OCI-LY7 (cell line): ENCODE data around the gene TGFBR3. TPM values are rescaled to one million over a fixed set of nuclear protein-coding genes. Genes with fewer than 3 reads are reported as not detected.

Source experiments
- BruUV-seq: library from RNA; stranded (reverse); fragments of 400-500 nt; replicated peaks from 2 replicates; lab custom pipeline; 2021; lab: Mats Ljungman, UMichigan
- CTCF ChIA-PET: fragments of 300-600 bp; sonication (Branson Sonifier 250); formaldehyde crosslinking; loops from one replicate; lab custom pipeline; 2022; ENCODE audit warnings: antibody characterized with exemption; ENCODE audit not compliant: unreplicated experiment; lab: Charles Lee
- POLR2A ChIA-PET: fragments of 300-600 bp; sonication (Branson Sonifier 250); formaldehyde crosslinking; loops from one replicate; lab custom pipeline; 2022; ENCODE audit warnings: antibody characterized with exemption; lab: Charles Lee
- DNase-seq: peaks from one replicate; pipeline ENCODE4 v3.0.0-alpha.2; 2015; ENCODE audit warnings: low spot score
- H2AFZ ChIP-seq: fragments of 200-600 bp; sonication (generic), shearing (Covaris generic); 2 replicates; pipeline ENCODE4 v1.6.1; 2014; ENCODE audit warnings: mild to moderate bottlenecking, antibody characterized with exemption, low read length, moderate library complexity
- H3K27ac ChIP-seq: fragments of 200-600 bp; sonication (generic); 2 replicates; pipeline ENCODE4 v1.5.1; 2014; ENCODE audit warnings: mixed run types, low read depth, mild to moderate bottlenecking, moderate library complexity, low read length, inconsistent platforms; ENCODE audit not compliant: poor library complexity, severe bottlenecking
- H3K36me3 ChIP-seq: fragments of 200-600 bp; sonication (generic); 2 replicates; pipeline ENCODE4 v1.6.1; 2014; ENCODE audit warnings: mild to moderate bottlenecking, antibody characterized with exemption, low read length, moderate library complexity, mixed read lengths; ENCODE audit not compliant: insufficient read depth
- H3K4me1 ChIP-seq: fragments of 200-600 bp; sonication (generic); 2 replicates; pipeline ENCODE4 v1.5.1; 2014; ENCODE audit warnings: mild to moderate bottlenecking, low read length; ENCODE audit not compliant: insufficient read depth, poor library complexity, severe bottlenecking
- H3K4me2 ChIP-seq: fragments of 200-600 bp; sonication (generic); 2 replicates; pipeline ENCODE4 v1.6.1; 2014; ENCODE audit warnings: mild to moderate bottlenecking, low read length
- H3K4me3 ChIP-seq: fragments of 200-600 bp; sonication (generic); 2 replicates; pipeline ENCODE4 v1.5.1; 2014; ENCODE audit warnings: mild to moderate bottlenecking, low read depth, low read length; ENCODE audit not compliant: poor library complexity, severe bottlenecking
- H3K79me2 ChIP-seq: fragments of 200-600 bp; sonication (generic); 2 replicates; pipeline ENCODE4 v1.6.1; 2016; ENCODE audit warnings: low read depth, mild to moderate bottlenecking, low read length, moderate library complexity, mixed read lengths; ENCODE audit not compliant: insufficient read depth
- H3K9me2 ChIP-seq: fragments of 200-600 bp; sonication (generic); 2 replicates; pipeline ENCODE4 v1.6.1; 2016; ENCODE audit warnings: mild to moderate bottlenecking, low read length, mixed read lengths; ENCODE audit not compliant: insufficient read depth
- H3K9me3 ChIP-seq: fragments of 200-600 bp; sonication (generic); 2 replicates; pipeline ENCODE4 v1.6.1; 2014; ENCODE audit warnings: mild to moderate bottlenecking, mixed run types, low read length, mixed read lengths
- H4K20me1 ChIP-seq: fragments of 200-600 bp; sonication (generic); 2 replicates; pipeline ENCODE4 v1.6.1; 2014; ENCODE audit warnings: mild to moderate bottlenecking, antibody characterized with exemption, low read length, moderate library complexity, mixed read lengths; ENCODE audit not compliant: insufficient read depth
- CTCF ChIP-seq: fragments of 200-600 bp; sonication (generic); conservative IDR thresholded peaks from 2 replicates; pipeline ENCODE4 v1.5.1; 2014; ENCODE audit warnings: mild to moderate bottlenecking, antibody characterized with exemption, low read length, moderate library complexity, mixed read lengths
- EZH2phosphoT487 ChIP-seq: fragments of 200-600 bp; sonication (generic); IDR thresholded peaks from 2 replicates; pipeline ENCODE4 v1.6.1; 2018; ENCODE audit warnings: low read depth, borderline replicate concordance, mild to moderate bottlenecking, mixed run types, antibody characterized with exemption, low read length, moderate library complexity, mixed read lengths
- intact Hi-C: fragments of 100-400 bp; cut with micrococcal nuclease; formaldehyde crosslinking; loops from one replicate; pipeline ENCODE4 v1.10.0; 2022; ENCODE audit not compliant: unreplicated experiment
- total RNA-seq, 2 experiments: library from RNA; depleted of rRNA in 1 of 2; stranded (reverse); fragments of >200 nt in 1 of 2; shearing (Covaris generic) in 1 of 2; gene quantifications; 2 replicates each; pipeline ENCODE4 v1.2.3, GENCODE V29; 2014 to 2022

The TGFBR3 gene
- total RNA-seq, 2 experiments from 2014 or later, result not detected

GRCh38 chr1:91754816-91755580 lies 131.0 kb downstream of the TGFBR3 start:
- intact Hi-C loops, result no loop called here
- CTCF ChIA-PET, result interaction anchor here (0.6 kb wide), 1 partner anchor 26 kb away, joined by 3 read pairs; no protein-coding TSS in a partner anchor

GRCh38 chr1:91754348-91754747 lies 131.6 kb downstream of the TGFBR3 start:
- no peak overlapping the region for H3K27ac ChIP-seq
- H3K79me2 ChIP-seq, result no peaks in the 10 kb centered on the region
- intact Hi-C loops, result no loop called here
- H3K4me1 ChIP-seq, result no peaks in the 10 kb centered on the region
- H3K9me3 ChIP-seq, result no peaks in the 10 kb centered on the region
- H3K9me2 ChIP-seq, result no peaks in the 10 kb centered on the region
- BruUV-seq, result no TSS peak
- H3K4me3 ChIP-seq, result no peak overlapping the region
- H3K4me2 ChIP-seq, result no peak overlapping the region
- no peaks in the 10 kb centered on the region for H4K20me1 ChIP-seq
- CTCF ChIA-PET, result interaction anchor here (0.6 kb wide), 1 partner anchor 27 kb away, joined by 3 read pairs; no protein-coding TSS in a partner anchor
- TF ChIP-seq EZH2phosphoT487 (no peak), CTCF (no peak)
- no peak overlapping the region for H2AFZ ChIP-seq
- POLR2A ChIA-PET, result no interaction called here
- no peak for DNase-seq
- H3K36me3 ChIP-seq, result no peaks in the 10 kb centered on the region

More at GRCh38 chr1:91754816-91755580, 131.0 kb downstream of the TGFBR3 start:
- Histone ChIP-seq H3K9me2 (no peaks in the 10 kb centered on the region), H3K9me3 (no peaks in the 10 kb centered on the region), H3K79me2 (no peaks in the 10 kb centered on the region), H3K4me1 (no peaks in the 10 kb centered on the region), H2AFZ (no peak overlapping the region), H4K20me1 (no peaks in the 10 kb centered on the region), H3K4me3 (no peak overlapping the region), H3K4me2 (no peak overlapping the region), H3K27ac (no peak overlapping the region), H3K36me3 (no peaks in the 10 kb centered on the region)
- TF ChIP-seq CTCF, result no peak
- TF ChIP-seq EZH2phosphoT487, result no peak
- DNase-seq, result no peak
- BruUV-seq, result no TSS peak
- POLR2A ChIA-PET, result no interaction called here

- ChIA-PET POLR2A (no interaction called here), CTCF (no interaction called here)
- H4K20me1 ChIP-seq, result no peaks in the 10 kb centered on the region
- H3K9me2 ChIP-seq, result no peaks in the 10 kb centered on the region
- no peaks in the 10 kb centered on the region for H3K36me3 ChIP-seq
- no peak overlapping the region for H3K4me2 ChIP-seq
- BruUV-seq, result no TSS peak
- no peaks in the 10 kb centered on the region for H3K79me2 ChIP-seq
- H3K4me1 ChIP-seq, result no peaks in the 10 kb centered on the region
- no peak overlapping the region for H3K4me3 ChIP-seq
- intact Hi-C loops, result no loop called here
- no peaks in the 10 kb centered on the region for H3K9me3 ChIP-seq
- no peak overlapping the region for H2AFZ ChIP-seq
- no peak overlapping the region for H3K27ac ChIP-seq
- TF ChIP-seq EZH2phosphoT487 (no peak), CTCF (no peak)
- no peak for DNase-seq
These were observed 132.1 kb downstream of the TGFBR3 start for GRCh38 chr1:91753878-91754277.
